HG03135 (cell line): Measurements from ENCODE around the gene ASPM.
"Not testable (repeated sequence)": the region's sequence is repeated elsewhere in the genome, so short reads cannot be mapped to it uniquely, and the experiment has no call there.

Experiments used
- ATAC-seq: cut with Tn5 transposase; IDR thresholded peaks from one replicate; pipeline ENCODE4 v1.9.1; 2021; ENCODE audit warnings: mild to moderate bottlenecking, moderate library complexity; ENCODE audit not compliant: unreplicated experiment

Gene ASPM

GRCh38 chr1:197144570-197145325 is 1.7 kb downstream of the ASPM start:
- ATAC-seq = no peak

DNA sequence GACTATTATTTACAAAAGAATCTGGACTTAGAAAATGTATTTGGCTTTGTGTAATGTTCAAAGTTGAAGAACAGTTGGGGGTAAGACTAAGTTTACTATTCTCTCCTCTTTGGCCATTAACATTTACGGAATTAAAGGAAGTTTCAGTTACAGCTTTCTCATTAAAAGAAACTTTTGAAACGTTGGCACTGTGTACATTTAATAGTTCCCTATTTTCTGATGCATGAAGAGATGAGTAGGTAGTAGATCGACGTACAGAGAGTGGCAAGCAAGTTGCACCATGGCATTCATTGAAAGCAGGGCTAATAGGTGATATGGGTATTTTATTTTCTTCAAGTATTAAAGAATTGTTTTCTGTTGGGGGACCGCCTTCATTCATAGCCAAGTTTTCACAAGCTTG is 3.2 kb downstream of the ASPM start:
- ATAC-seq = no peak

GRCh38 chr1:197141575-197141974 is 4.9 kb downstream of the ASPM start:
- no peak for ATAC-seq

- no peak for ATAC-seq
Observed at GRCh38 chr1:197140121-197140520, 6.3 kb downstream of the ASPM start.

DNA sequence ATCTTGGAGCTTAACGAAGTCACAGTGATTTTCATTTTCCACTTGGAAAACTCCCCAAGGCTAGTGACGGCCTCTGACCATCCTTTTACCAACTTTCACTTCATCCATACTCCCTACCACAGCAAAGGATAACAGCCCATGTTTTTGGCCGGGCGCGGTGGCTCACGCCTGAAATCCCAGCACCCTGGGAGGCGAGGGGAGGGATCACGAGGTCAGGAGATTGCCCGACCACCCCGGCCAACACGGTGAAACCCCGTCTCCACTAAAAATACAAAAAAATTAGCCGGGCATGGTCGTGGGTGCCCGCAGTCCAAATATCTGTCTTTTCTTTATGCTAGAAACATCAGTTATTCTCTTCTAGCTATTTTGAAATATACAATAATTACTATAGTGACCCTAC is 7.3 kb downstream of the ASPM start:
- no peak for ATAC-seq

- ATAC-seq = no peak
Observed at GRCh38 chr1:197137322-197137721, 9.1 kb downstream of the ASPM start.

DNA sequence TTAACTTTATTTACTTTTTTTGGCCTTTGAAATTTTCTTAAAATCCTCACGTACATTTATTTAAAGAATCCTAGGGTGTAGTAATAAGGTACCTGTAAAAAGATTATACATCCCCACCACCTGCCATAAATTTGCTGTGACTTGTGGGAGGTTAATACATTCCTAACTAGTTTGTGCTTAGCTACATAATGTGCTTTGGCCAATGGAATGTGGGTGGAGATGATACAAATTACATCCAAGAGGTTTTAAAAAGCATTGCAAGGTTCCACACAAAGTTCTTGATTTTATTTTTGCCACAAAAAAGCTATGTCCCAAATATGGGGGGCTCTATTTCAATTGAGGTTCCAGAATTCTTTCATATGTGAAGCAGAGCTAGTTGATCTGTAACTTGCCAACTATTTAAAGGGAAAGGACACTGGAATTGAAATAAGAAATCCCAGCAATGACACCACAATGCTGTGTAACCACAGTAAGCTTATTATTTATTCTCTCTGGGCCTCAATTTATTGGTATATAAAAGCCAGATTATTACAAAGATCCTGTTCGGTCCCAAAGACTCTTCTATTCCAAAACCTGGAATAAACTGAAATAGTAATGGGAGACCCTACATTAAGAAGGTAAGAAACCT is 15.7 kb downstream of the ASPM start:
- no peak for ATAC-seq

GRCh38 chr1:197129698-197130097 is 16.8 kb downstream of the ASPM start:
- no peak for ATAC-seq

- ATAC-seq = no peak
Observed at GRCh38 chr1:197127246-197127912, 19.1 kb downstream of the ASPM start.

DNA sequence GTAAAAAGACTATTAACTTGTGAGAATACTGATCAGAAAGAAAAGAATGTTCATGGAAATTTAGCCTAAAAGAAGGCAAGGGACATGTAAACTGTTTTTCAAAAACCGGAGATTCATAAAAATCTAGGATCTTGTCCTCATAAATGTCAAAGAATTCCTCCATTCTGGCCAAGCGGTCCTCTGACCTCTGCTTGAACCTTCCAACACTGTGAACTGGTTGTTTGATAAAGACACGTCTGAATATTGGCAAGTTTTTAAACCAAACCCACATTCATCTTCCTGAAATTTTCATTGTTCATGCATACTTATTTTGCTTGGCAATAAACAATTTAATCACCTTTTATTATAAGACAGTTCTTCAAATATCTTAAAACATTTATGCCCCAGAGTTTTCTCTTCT is 19.8 kb downstream of the ASPM start:
- ATAC-seq = no peak

DNA sequence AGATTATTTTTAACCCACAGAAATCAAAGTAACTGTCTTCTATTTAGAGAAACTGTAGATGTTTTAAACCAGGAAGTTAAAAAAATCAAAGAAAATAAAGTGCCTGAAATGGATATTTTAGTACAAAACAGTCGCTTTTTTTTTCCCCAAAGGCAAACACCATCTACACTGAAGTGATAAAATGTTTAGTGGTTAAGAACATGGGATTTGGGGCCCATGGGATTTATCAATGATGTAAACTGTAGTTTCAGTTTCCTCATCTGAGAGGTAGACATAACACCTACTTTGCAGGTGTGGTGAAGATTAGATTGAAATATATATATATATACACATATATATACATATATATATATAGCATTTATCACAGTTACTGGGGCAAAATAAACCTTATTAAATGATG is 22.1 kb downstream of the ASPM start:
- no peak for ATAC-seq

DNA sequence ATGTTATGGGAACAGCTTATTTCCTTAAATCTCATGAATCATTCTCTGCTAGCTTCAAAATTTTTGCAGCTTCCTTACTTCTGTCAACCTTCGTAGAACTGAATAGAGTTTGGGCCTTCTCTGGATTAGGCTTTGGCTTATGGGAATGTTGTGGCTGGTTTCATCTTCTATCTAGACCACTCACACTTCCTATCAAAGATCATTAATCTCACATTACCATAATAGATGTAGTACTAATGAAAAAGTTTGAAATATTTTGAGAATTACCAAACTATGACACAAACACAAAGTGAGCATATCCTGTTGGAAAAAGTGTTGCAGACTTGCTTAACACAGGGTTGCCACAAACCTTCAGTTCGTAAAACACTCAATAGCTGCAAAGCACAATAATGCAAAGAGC is 30.3 kb downstream of the ASPM start:
- no peak for ATAC-seq

- no peak for ATAC-seq
Observed at GRCh38 chr1:197106869-197107268, 39.6 kb downstream of the ASPM start.

- ATAC-seq = no peak
Observed at GRCh38 chr1:197103300-197103699, 43.2 kb downstream of the ASPM start.

DNA sequence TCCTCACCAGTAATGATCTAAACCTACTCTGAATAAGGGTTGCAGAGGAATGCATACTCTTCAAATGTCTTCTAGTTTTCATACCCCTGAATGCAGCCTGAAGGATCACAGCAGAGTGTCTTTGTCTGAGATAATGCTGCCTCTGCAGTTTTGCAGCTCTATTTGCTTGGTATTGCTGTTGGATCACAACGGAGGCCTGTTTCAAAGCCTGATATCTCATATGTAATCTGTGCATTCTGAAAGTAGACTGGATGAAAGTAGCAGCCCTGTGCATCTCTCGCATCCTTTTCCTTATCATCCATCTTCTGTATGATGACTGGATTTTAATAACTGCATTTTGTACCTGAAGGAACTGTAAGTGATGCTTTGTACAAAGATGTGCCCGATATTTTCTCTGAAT is 44.5 kb downstream of the ASPM start:
- ATAC-seq = no peak

- ATAC-seq = no peak
Observed at GRCh38 chr1:197100677-197101076, 45.8 kb downstream of the ASPM start.

DNA sequence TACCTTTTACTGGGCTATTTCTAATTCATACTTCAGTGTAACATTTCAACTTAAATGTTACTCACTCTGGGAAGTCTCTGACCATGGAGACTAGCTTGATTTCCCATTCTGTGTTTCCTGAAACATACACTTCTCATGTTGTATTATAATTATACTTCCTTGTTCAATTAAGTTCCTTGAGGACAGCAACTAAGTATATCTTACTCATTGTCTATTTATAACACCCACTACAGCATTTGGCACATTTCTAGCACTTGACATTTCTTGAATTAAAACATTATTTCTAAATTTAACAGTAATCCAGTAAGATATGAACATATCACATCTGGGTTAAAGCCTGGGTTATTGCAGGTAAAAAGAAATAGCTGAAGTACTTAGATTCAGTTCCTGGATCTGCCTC is 47.0 kb downstream of the ASPM start:
- no peak for ATAC-seq

- ATAC-seq = not testable (repeated sequence)
Observed at GRCh38 chr1:197096971-197097370, 49.5 kb downstream of the ASPM start.

DNA sequence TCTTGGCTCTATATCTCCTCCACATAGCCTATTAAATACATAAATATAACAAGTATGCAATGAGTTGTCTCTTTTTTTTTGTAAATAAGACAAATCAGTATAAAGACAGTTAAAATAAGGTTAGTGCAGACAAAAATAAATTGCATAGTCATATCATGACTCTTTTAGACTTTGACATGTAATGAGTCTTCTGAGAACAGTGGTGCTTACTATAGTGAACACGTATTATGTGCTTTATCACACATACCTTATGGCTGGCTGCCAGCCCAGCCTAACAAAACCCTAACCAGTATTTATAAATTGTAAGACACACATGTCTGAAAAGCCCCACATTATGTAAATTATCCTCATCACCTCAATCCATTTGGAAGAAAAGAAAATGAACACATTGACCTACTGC is 50.3 kb downstream of the ASPM start:
- ATAC-seq = no peak

DNA sequence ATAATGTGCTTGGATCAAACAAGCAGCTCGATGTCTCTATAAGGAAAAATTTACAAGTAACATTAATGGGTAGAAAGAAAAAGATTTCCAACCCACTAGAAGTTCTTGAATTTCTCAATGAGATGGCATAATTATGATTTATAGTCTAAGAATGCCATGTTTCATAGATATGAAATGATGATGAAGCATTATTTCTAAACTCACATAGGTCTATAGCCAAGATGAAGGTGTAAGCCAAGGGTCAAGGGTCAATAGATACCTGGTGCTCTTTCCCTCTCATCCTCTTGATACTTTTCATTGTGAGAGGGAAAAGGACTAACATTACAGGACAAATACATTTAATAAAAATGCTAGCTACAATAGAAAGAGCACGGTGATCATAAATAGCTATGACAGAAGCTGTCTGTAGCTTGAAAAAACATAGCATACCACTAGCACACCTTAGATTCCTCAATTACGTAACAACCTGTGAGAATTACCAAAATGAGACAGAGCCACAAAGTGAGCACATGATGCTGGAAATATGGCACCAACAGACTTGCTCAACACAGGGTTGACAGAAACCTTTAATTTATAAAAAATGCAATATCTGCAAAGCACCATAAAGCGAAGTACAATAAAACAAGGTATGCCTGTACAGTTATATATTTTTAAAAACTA is 53.1 kb downstream of the ASPM start:
- no peak for ATAC-seq

GRCh38 chr1:197092491-197093023 is 53.9 kb downstream of the ASPM start:
- no peak for ATAC-seq
